IPS DF 6.9 (cell line): Measurements from ENCODE around the gene SLC35G3.
"Not testable (repeated sequence)": the region's sequence is repeated elsewhere in the genome, so short reads cannot be mapped to it uniquely, and the experiment has no call there.

ENCODE experiments used
- DNase-seq: peaks from one replicate; pipeline ENCODE4 v3.0.0-alpha.2; 2013; ENCODE audit warnings: low read depth, low spot score
- H3K27ac ChIP-seq: one replicate; pipeline ENCODE4 v1.5.1; 2013; ENCODE audit warnings: low read length, control low read depth
- H3K27me3 ChIP-seq: 2 replicates; pipeline ENCODE4 v1.6.1; 2013; ENCODE audit warnings: mild to moderate bottlenecking, low read length; ENCODE audit not compliant: control insufficient read depth, insufficient read depth
- H3K36me3 ChIP-seq: 2 replicates; pipeline ENCODE4 v1.6.1; 2013; ENCODE audit warnings: low read length; ENCODE audit not compliant: control insufficient read depth, insufficient read depth
- H3K4me1 ChIP-seq: 2 replicates; pipeline ENCODE4 v1.6.1; 2013; ENCODE audit warnings: low read length; ENCODE audit not compliant: control insufficient read depth, insufficient read depth
- H3K4me3 ChIP-seq: 2 replicates; pipeline ENCODE4 v1.5.1; 2013; ENCODE audit warnings: mild to moderate bottlenecking, low read length
- H3K9me3 ChIP-seq: 2 replicates; pipeline ENCODE4 v1.6.1; 2013; ENCODE audit warnings: low read length, inconsistent platforms; ENCODE audit not compliant: control insufficient read depth, insufficient read depth
- WGBS: extraction: QIAGEN DNeasy Blood & Tissue Kit; methylation state at CpG from one replicate; pipeline ENCODE4 v1.1.7; 2013; ENCODE audit warnings: mixed read lengths, missing lambda C conversion rate; ENCODE audit not compliant: insufficient read length, insufficient coverage; 5-methylcytosine and 5-hydroxymethylcytosine counted together

SLC35G3 gene

DNA sequence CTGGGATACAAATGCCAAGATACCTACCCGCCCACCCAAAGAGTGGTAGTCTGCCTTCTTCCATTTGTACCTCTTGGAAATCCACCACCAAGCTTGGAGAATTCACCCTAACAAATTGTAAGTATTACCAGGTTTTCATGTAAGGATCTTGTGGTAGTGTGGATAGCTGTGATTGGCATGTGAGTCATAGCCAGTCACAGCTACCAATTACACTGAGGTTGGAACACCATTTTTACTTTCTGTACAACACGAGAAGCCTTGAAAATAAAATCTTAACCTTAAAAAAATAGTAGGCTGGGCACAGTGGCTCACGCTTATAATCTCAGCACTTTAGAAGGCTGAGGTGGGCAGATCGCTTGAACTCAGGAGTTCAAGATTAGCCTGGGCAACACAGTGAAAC is 18.5 kb upstream of the SLC35G3 start:
- no peaks in the 10 kb centered on the region for H3K9me3 ChIP-seq
- no peak overlapping the region for H3K27ac ChIP-seq
- no peaks in the 10 kb centered on the region for H3K36me3 ChIP-seq
- DNase-seq, result no peak
- H3K4me1 ChIP-seq, result no peaks in the 10 kb centered on the region; the same call in 1 of the 2 replicates
- no CpG with 5 or more reads among the region's 4 CpGs for WGBS
- no peaks in the 10 kb centered on the region for H3K27me3 ChIP-seq
- no peak overlapping the region for H3K4me3 ChIP-seq

DNA sequence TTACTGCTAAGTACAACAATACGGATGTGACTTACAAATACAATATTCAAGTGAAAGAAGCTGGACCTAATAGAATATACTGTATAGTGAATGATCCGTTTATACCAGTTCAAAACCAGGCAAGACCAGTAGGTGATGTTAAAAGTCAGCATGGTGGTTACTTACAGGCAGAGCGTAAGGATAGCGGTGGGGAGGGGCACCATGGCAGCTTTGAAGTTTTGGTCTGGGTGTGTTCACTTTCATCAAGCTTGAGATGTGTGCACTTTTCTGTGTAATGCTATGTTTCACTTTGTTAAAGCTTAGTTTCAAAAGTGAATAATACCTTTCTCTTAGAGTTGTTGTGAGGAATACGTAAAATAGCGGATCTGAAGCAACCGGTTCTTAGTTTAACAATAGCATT is 16.5 kb upstream of the SLC35G3 start:
- Histone ChIP-seq H3K27me3 (no peaks in the 10 kb centered on the region), H3K27ac (no peak overlapping the region), H3K9me3 (no peaks in the 10 kb centered on the region; the same call in 1 of the 2 replicates), H3K4me3 (no peak overlapping the region), H3K36me3 (no peaks in the 10 kb centered on the region), H3K4me1 (no peaks in the 10 kb centered on the region; the same call in 1 of the 2 replicates)
- no peak for DNase-seq
- no CpG with 5 or more reads among the region's 7 CpGs for WGBS

DNA sequence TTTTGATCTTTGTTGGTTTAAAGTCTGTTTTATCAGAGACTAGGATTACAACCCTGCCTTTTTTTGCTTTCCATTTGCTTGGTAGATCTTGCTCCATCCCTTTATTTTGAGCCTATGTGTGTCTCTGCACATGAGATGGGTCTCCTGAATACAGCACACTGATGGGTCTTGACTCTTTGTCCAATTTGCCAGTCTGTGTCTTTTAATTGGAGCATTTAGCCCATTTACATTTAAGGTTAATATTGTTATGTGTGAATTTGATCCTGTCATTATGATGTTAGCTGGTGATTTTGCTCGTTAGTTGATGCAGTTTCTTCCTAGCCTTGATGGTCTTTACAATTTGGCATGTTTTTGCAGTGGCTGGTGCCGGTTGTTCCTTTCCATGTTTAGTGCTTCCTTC is 8.4 kb upstream of the SLC35G3 start:
- not testable (repeated sequence) for H3K27ac ChIP-seq, H3K4me3 ChIP-seq, H3K27me3 ChIP-seq, H3K4me1 ChIP-seq, H3K36me3 ChIP-seq, H3K9me3 ChIP-seq, DNase-seq
- WGBS, result no CpG with 5 or more reads among the region's 2 CpGs

DNA sequence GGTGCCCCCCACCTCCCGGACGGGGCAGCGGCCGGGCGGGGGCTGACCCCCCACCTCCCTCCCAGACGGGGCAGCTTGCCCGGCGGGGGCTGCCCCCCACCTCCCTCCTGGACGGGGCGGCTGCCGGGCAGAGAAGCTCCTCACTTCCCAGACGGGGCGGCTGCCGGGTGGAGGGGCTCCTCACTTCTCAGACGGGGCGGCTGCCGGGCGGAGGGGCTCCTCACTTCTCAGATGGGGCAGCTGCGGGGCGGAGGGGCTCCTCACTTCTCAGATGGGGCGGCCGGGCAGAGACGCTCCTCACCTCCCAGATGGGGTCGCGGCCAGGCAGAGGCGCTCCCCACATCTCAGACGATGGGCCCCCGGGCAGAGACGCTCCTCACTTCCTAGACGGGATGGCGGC is 869 bp upstream of the SLC35G3 start:
- H3K36me3 ChIP-seq, H3K4me3 ChIP-seq, DNase-seq, H3K27ac ChIP-seq, H3K4me1 ChIP-seq, H3K27me3 ChIP-seq, H3K9me3 ChIP-seq: not testable (repeated sequence)
- WGBS, result no CpG with 5 or more reads among the region's 31 CpGs

DNA sequence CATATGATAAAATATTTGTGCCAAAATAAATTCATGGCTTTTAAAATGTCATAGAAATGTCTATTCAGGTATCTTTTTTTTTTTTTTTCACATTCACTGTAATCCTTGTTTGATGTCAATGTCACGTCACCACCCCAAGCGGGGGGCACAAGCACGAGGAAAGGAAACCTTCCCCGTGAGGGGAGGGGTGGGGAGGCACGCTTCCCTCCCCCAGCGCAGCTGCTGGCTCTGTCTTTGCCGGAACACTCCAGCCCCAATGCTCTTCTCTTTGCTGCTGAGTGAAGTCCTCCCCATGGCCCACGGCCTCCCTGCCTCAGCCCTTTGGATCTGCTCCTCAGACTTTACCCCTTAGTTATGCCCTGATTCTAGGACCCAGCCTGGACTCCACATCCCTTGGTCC is 1.5 kb downstream of the SLC35G3 start:
- Histone ChIP-seq H3K27me3 (no peaks in the 10 kb centered on the region), H3K9me3 (no peaks in the 10 kb centered on the region), H3K36me3 (no peaks in the 10 kb centered on the region), H3K27ac (no peak overlapping the region), H3K4me3 (no peak overlapping the region), H3K4me1 (no peaks in the 10 kb centered on the region)
- no peak for DNase-seq
- no CpG with 5 or more reads among the region's 8 CpGs for WGBS

DNA sequence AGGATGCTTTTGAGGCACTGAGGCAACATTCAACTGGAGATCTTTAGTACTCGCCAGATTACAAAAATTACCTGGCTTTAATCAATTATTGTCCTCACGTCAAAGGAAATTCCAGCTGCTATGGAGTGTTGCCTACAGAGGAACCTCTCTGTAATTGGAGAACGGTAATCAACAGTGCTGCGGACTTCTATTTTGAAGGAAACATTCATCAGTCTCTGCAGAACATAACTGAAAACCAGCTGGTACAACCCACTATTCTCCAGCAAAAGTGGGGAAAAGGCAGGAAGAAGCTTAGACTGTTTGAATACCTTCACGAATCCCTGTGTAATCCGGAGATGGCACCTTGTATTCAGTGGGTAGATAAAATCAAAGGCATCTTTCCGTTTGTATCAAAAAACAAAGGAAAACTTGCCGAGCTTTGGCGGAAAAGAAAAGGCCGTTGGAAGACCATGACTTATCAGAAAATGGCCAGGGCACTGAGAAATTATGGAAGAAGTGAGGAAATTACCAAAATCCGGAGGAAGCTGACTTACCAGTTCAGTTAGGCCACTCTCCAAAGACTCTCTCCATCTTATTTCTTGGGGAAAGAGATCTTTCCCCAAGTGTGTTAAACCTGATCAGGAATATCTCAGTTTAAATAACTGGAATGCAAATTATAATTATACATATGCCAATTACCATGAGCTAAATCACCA is 3.0 kb downstream of the SLC35G3 start:
- DNase-seq, result no peak
- Histone ChIP-seq H3K4me1 (no peaks in the 10 kb centered on the region), H3K9me3 (no peaks in the 10 kb centered on the region), H3K4me3 (no peak overlapping the region), H3K27me3 (no peaks in the 10 kb centered on the region), H3K27ac (no peak overlapping the region), H3K36me3 (no peaks in the 10 kb centered on the region)
- no CpG with 5 or more reads among the region's 11 CpGs for WGBS

DNA sequence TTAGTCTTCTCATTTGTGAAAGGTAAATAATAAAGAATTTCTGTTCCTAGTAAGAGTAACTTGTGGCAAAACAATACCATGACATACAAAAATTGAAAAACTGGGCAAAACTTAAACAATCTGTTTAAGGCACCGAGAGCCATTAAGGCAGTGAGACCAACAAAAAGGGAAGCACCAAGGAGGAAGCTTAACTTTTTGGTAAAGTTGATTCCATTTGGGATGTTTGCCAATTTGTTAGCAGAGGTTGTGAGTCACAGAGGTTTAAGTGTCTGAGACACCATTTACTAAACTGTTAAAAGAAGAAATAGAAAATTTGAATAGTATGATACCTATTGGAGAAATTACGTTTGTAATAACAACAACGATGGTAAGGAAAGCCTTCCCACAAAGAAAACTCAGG is 4.9 kb downstream of the SLC35G3 start:
- no peaks in the 10 kb centered on the region for H3K27me3 ChIP-seq
- no peaks in the 10 kb centered on the region for H3K36me3 ChIP-seq
- H3K27ac ChIP-seq, result no peak overlapping the region
- H3K4me1 ChIP-seq, result no peaks in the 10 kb centered on the region
- WGBS, result no CpG with 5 or more reads among the region's 3 CpGs
- H3K4me3 ChIP-seq, result no peak overlapping the region
- no peaks in the 10 kb centered on the region for H3K9me3 ChIP-seq
- DNase-seq, result no peak

DNA sequence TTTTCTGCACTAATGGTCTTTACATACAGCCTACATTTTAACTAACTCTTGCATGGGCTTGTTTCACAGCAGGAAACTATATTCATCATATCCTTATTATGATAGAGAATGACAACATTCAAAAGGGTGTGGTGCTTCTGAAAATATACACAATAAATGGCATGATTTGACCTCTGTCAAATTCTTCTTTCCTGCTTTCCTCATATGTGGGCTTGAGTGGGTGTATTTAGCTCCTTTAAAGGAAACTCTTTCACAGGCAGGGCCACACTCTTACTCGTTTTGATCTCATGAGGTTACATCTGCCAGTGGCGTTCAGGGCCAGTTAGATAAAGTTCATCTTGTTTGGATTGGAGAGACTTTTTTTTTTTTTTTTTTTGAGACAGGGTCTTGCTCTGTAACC is 6.1 kb downstream of the SLC35G3 start:
- WGBS, result no CpG with 5 or more reads among the region's 2 CpGs
- H3K27me3 ChIP-seq, result no peaks in the 10 kb centered on the region
- H3K36me3 ChIP-seq, result no peaks in the 10 kb centered on the region
- H3K4me1 ChIP-seq, result no peaks in the 10 kb centered on the region
- no peak overlapping the region for H3K27ac ChIP-seq
- DNase-seq, result no peak
- H3K4me3 ChIP-seq, result no peak overlapping the region
- no peaks in the 10 kb centered on the region for H3K9me3 ChIP-seq

DNA sequence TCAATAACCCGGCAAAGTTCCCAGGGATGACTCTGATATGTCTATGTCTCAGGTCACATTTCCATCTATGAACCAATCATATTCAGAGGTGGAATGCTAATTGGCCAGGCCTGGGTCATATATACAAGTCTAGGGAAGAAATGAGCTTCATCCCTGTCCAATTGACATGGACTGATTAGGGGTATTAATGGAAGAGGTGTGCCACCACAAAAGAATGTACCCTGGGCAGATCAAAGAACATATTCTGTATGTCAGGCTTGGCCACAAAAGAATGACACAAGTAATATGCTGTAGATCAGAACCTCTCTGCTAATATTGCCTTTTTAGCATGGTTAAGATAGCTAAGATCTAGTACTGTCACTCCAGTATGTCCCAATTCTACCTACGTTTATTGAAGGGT is 6.7 kb downstream of the SLC35G3 start:
- Histone ChIP-seq H3K27ac (no peak overlapping the region), H3K36me3 (no peaks in the 10 kb centered on the region), H3K9me3 (no peaks in the 10 kb centered on the region), H3K4me1 (no peaks in the 10 kb centered on the region), H3K4me3 (no peak overlapping the region), H3K27me3 (no peaks in the 10 kb centered on the region)
- WGBS, result no CpG with 5 or more reads among the region's 2 CpGs
- DNase-seq, result no peak

DNA sequence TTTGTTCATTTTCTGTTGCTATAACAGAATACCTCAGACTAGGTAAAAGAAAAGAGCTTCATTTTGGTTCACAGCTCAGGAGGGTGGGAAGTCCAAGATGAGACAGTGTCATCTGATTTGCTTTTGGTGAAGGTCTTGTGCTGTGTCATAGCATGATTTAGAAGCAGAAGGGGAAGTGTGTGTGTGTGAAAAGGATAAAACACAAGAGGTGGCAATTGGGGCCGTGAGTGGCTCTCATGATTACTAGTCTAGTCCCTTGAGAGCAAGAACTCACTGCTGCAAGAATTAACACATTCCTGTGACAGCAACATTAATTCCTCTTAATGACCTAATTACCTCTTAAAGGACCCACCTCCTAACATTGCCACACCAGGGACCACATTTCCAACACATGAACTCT is 8.3 kb downstream of the SLC35G3 start:
- Histone ChIP-seq H3K36me3 (no peaks in the 10 kb centered on the region), H3K27ac (no peak overlapping the region), H3K4me3 (no peak overlapping the region), H3K4me1 (no peaks in the 10 kb centered on the region), H3K27me3 (no peaks in the 10 kb centered on the region), H3K9me3 (no peaks in the 10 kb centered on the region)
- DNase-seq, result no peak
- WGBS, result no CpG with 5 or more reads among the region's 1 CpG

DNA sequence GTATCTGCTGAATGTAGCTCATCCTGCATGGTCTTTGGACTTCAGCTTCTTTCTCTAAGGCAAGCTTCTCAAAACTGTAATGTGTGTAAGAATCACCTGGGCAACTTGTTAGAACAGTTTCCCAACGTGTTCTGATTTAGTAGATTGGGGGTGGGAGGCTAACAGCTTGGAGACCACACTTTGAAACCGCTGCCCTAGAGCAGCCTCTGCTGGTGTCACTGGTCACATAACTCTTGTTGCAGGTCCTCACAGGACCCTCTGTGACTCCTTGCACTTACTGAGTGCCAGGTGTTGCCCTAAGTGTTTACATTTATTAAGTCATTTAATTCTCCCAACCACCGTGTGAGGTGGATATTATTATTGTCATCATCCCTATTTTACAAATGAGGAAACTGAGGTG is 9.9 kb downstream of the SLC35G3 start:
- no peak for DNase-seq
- no CpG with 5 or more reads among the region's 3 CpGs for WGBS
- Histone ChIP-seq H3K4me3 (no peak overlapping the region), H3K4me1 (no peaks in the 10 kb centered on the region), H3K9me3 (no peaks in the 10 kb centered on the region), H3K27me3 (no peaks in the 10 kb centered on the region), H3K27ac (no peak overlapping the region), H3K36me3 (no peaks in the 10 kb centered on the region)
